Naive thymus-derived CD4-positive, alpha-beta T cell (primary cell): Measurements from ENCODE around the gene MSLN. TPM values are rescaled to one million over a fixed set of nuclear protein-coding genes. Genes with fewer than 3 reads are reported as not detected.
A peak's percentile ranks its signal among the peaks of the same experiment; 100 is the strongest.

Experiments used
- ATAC-seq: fragments of 150-1000 bp; cut with Tn5 transposase; 2 replicates; pipeline ENCODE4 v1.10.0; 2021; ENCODE audit warnings: mild to moderate bottlenecking, moderate library complexity
- CTCF ChIA-PET: fragments of 350-600 bp; sonication (Branson Sonifier 250); formaldehyde crosslinking; loops from one replicate; lab custom pipeline; 2021; ENCODE audit warnings: antibody characterized with exemption; lab: Charles Lee
- POLR2A ChIA-PET: fragments of 350-600 bp; sonication (Branson Sonifier 250); formaldehyde crosslinking; loops from one replicate; lab custom pipeline; 2021; ENCODE audit warnings: antibody characterized with exemption, inconsistent platforms; lab: Charles Lee
- DNase-seq, 9 donors: peaks; one replicate each; pipeline versions ENCODE4 v3.0.0 to v3.0.0-alpha.2; 2020 to 2022; ENCODE audit warnings: mixed read lengths in 1 of 9
- H3K27ac ChIP-seq: one replicate; pipeline ENCODE4 v1.7.0; 2013; ENCODE audit warnings: mild to moderate bottlenecking, low read depth, low read length, moderate library complexity
- H3K27me3 ChIP-seq, 2 donors: one replicate each; pipeline ENCODE4 v1.7.0; 2013; ENCODE audit warnings: low read length in 2 of 2, mild to moderate bottlenecking in 2 of 2, moderate library complexity in 2 of 2; ENCODE audit not compliant: control insufficient read depth in 2 of 2, insufficient read depth in 2 of 2
- H3K36me3 ChIP-seq, 3 experiments: 1 replicate in 2 of 3; 2 replicates in 1 of 3; pipeline ENCODE4 v1.7.0; 2013; ENCODE audit warnings: low read length in 3 of 3, mild to moderate bottlenecking in 3 of 3, moderate library complexity in 1 of 3; ENCODE audit not compliant: insufficient read depth in 3 of 3, control insufficient read depth in 2 of 3
- H3K4me1 ChIP-seq, 2 donors: one replicate each; pipeline ENCODE4 v1.7.0; 2013; ENCODE audit warnings: low read length in 2 of 2, mild to moderate bottlenecking in 2 of 2, moderate library complexity in 1 of 2; ENCODE audit not compliant: control insufficient read depth in 2 of 2, insufficient read depth in 2 of 2
- H3K4me3 ChIP-seq: 2 replicates; pipeline ENCODE4 v1.7.0; 2013; ENCODE audit warnings: mild to moderate bottlenecking, low read length
- H3K9me3 ChIP-seq, 3 experiments: 1 replicate in 2 of 3; 2 replicates in 1 of 3; pipeline ENCODE4 v1.7.0; 2013; ENCODE audit warnings: low read length in 3 of 3; ENCODE audit not compliant: control insufficient read depth in 2 of 3
- H3K27ac Mint-ChIP-seq, 9 donors: one replicate each; pipeline ENCODE4 v1.8.0; 2020 to 2022; ENCODE audit warnings: mixed read lengths in 9 of 9, mild to moderate bottlenecking in 8 of 9, moderate library complexity in 5 of 9, inconsistent platforms in 2 of 9
- H3K27me3 Mint-ChIP-seq, 5 donors: one replicate each; pipeline ENCODE4 v1.8.0; 2021 to 2022; ENCODE audit warnings: mixed read lengths in 5 of 5, mild to moderate bottlenecking in 1 of 5
- H3K36me3 Mint-ChIP-seq, 5 donors: one replicate each; pipeline ENCODE4 v1.8.0; 2020 to 2022; ENCODE audit warnings: mixed read lengths in 5 of 5, mild to moderate bottlenecking in 3 of 5, inconsistent platforms in 1 of 5
- H3K4me1 Mint-ChIP-seq, 7 donors: one replicate each; pipeline ENCODE4 v1.8.0; 2020 to 2022; ENCODE audit warnings: mixed read lengths in 7 of 7, mild to moderate bottlenecking in 3 of 7, inconsistent platforms in 1 of 7
- H3K4me3 Mint-ChIP-seq, 10 donors: one replicate each; pipeline ENCODE4 v1.8.0; 2020 to 2022; ENCODE audit warnings: mild to moderate bottlenecking in 10 of 10, mixed read lengths in 10 of 10, moderate library complexity in 6 of 10, inconsistent platforms in 2 of 10
- H3K9me3 Mint-ChIP-seq, 11 donors: one replicate each; pipeline ENCODE4 v1.8.0; 2020 to 2022; ENCODE audit warnings: mixed read lengths in 11 of 11, mild to moderate bottlenecking in 4 of 11, inconsistent platforms in 1 of 11, moderate library complexity in 1 of 11
- intact Hi-C, 2 donors: fragments of 100-400 bp; cut with micrococcal nuclease; formaldehyde crosslinking; loops; one replicate each; pipeline ENCODE4 v1.15.1; 2023
- polyA plus RNA-seq, 2 donors: library from polyadenylated mRNA; unstranded; fragments of 300-500 nt; fragmentation: Illumina TruSeq; gene quantifications; one replicate each; pipeline ENCODE4 v1.2.3, GENCODE V29; 2021
- total RNA-seq, 6 experiments: library from RNA in 5 of 6; stranded (reverse) in 5 of 6; gene quantifications; 1 replicate in 5 of 6; 2 replicates in 1 of 6; pipeline ENCODE4 v1.2.3 and lab custom pipeline; 2021 to 2026

The MSLN gene
- total and polyA plus RNA-seq, 7 experiments from 2014 or later = 0.64 TPM; not detected in 6

GRCh38 chr16:721765-722540 lies 38.6 kb upstream of the MSLN start:
- Histone ChIP-seq H3K27ac (peak overlapping the region; percentile 60), H3K9me3 (no peaks in the 10 kb centered on the region), H3K4me1 (peaks cover 23 to 25% of the 10 kb centered on the region in 2 donors), H3K27me3 (no peaks in the 10 kb centered on the region), H3K36me3 (no peaks in the 10 kb centered on the region), H3K4me3 (peak overlapping the region; percentile 24)
- Mint-ChIP-seq H3K4me1 (peaks cover 0 to 26% (median 17%) of the 10 kb centered on the region in 7 donors), H3K27ac (peak overlapping the region in 1 of 9 donors; percentile 55), H3K27me3 (peaks cover 0 to 16% (median 0%) of the 10 kb centered on the region in 5 donors), H3K9me3 (no peaks in the 10 kb centered on the region), H3K36me3 (no peaks in the 10 kb centered on the region), H3K4me3 (peak overlapping the region; percentile 39 to 87 (median 61))
- CTCF ChIA-PET = interaction anchor here (0.8 to 1.5 kb wide), 2 partner anchors 9 to 11 kb away, joined by 5 to 7 read pairs; no protein-coding TSS in a partner anchor
- POLR2A ChIA-PET = interaction anchor here (0.9 to 3.1 kb wide), 4 partner anchors 9 to 32 kb away, joined by 3 to 11 read pairs (median 10); partner anchors contain the start of genes CIAO3 and WDR24
- intact Hi-C loops = no loop called here
- DNase-seq = peak in 2 of 9 donors; percentile 37 to 40
- no peak for ATAC-seq

GRCh38 chr16:722835-723633 lies 37.5 kb upstream of the MSLN start:
- Mint-ChIP-seq H3K27me3 (peaks cover 0 to 16% (median 0%) of the 10 kb centered on the region in 5 donors), H3K9me3 (no peaks in the 10 kb centered on the region), H3K36me3 (no peaks in the 10 kb centered on the region), H3K4me1 (peaks cover 0 to 26% (median 17%) of the 10 kb centered on the region in 7 donors), H3K27ac (peak overlapping the region in 1 of 9 donors; percentile 9), H3K4me3 (peak overlapping the region in 6 of 10 donors; percentile 17 to 87 (median 36))
- H3K4me1 ChIP-seq = peaks cover 25 to 28% of the 10 kb centered on the region in 2 donors
- ChIA-PET CTCF (interaction anchor here (1.0 to 1.5 kb wide), 2 partner anchors 10 to 28 kb away, joined by 3 to 7 read pairs; no protein-coding TSS in a partner anchor), POLR2A (interaction anchor here (0.6 to 3.1 kb wide), 2 partner anchors 17 to 53 kb away, joined by 3 to 11 read pairs; partner anchors contain the start of gene CIAO3)
- H3K4me3 ChIP-seq = no peak overlapping the region
- no peak overlapping the region for H3K27ac ChIP-seq
- ATAC-seq = no peak
- H3K36me3 ChIP-seq = no peaks in the 10 kb centered on the region
- no peaks in the 10 kb centered on the region for H3K27me3 ChIP-seq
- H3K9me3 ChIP-seq = no peaks in the 10 kb centered on the region
- no peak for DNase-seq
- intact Hi-C loops = no loop called here

DNA sequence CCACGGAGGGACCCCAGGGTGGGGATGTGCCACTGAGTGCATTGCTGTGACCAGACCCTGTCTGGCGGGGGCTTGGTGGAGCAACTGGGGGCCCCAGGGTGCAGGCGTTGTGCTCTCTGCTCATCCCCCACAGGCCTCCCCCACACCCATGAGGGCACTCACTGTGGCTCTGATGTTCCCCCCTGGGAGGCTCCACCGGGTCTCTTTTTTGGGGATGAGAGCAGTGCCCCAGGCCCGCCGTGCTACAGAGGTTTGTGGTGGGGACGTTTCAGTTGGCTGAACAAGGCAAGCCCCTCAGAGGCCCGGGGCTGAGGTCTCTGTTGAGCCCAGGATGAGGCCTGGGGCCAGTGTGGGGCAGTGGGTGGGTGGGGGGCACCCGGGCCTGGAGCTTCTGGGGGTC lies 36.8 kb upstream of the MSLN start:
- Histone ChIP-seq H3K36me3 (no peaks in the 10 kb centered on the region), H3K4me1 (peaks cover 25 to 28% of the 10 kb centered on the region in 2 donors), H3K27ac (no peak overlapping the region), H3K9me3 (no peaks in the 10 kb centered on the region), H3K4me3 (no peak overlapping the region), H3K27me3 (no peaks in the 10 kb centered on the region)
- ATAC-seq = no peak
- DNase-seq = no peak
- Mint-ChIP-seq H3K36me3 (no peaks in the 10 kb centered on the region), H3K27ac (no peak overlapping the region), H3K4me1 (peaks cover 0 to 26% (median 16%) of the 10 kb centered on the region in 7 donors), H3K27me3 (peaks cover 0 to 16% (median 0%) of the 10 kb centered on the region in 5 donors), H3K4me3 (peak overlapping the region in 1 of 10 donors; percentile 41), H3K9me3 (no peaks in the 10 kb centered on the region)
- CTCF ChIA-PET = interaction anchor here (0.9 to 1.0 kb wide), 2 partner anchors 28 to 61 kb away, joined by 3 read pairs; no protein-coding TSS in a partner anchor
- POLR2A ChIA-PET = interaction anchor here (3.1 kb wide), 1 partner anchor 17 kb away, joined by 11 read pairs; the partner anchor contains the start of gene CIAO3
- intact Hi-C loops = no loop called here

- ChIA-PET POLR2A (interaction anchor here (0.5 to 0.9 kb wide), 2 partner anchors 11 to 53 kb away, joined by 3 to 4 read pairs; no protein-coding TSS in a partner anchor), CTCF (interaction anchor here (0.9 to 1.4 kb wide), 3 partner anchors 12 to 60 kb away, joined by 3 to 4 read pairs (median 4); no protein-coding TSS in a partner anchor)
- peaks cover 0 to 21% (median 9%) of the 10 kb centered on the region in 7 donors for H3K4me1 Mint-ChIP-seq
- Histone ChIP-seq H3K4me1 (peaks cover 22 to 23% of the 10 kb centered on the region in 2 donors), H3K27ac (no peak overlapping the region), H3K4me3 (no peak overlapping the region), H3K27me3 (no peaks in the 10 kb centered on the region), H3K9me3 (no peaks in the 10 kb centered on the region), H3K36me3 (no peaks in the 10 kb centered on the region)
- H3K4me3 Mint-ChIP-seq = no peak overlapping the region
- intact Hi-C loops = loop anchor here in 1 of 2 donors (5.0 kb wide), 1 partner anchor 587 kb away; the partner anchor contains the start of gene NPRL3
- H3K27ac Mint-ChIP-seq = no peak overlapping the region
- no peaks in the 10 kb centered on the region for H3K9me3 Mint-ChIP-seq
- H3K36me3 Mint-ChIP-seq = no peaks in the 10 kb centered on the region
- DNase-seq (no peak), ATAC-seq (no peak)
- H3K27me3 Mint-ChIP-seq = peaks cover 0 to 10% (median 0%) of the 10 kb centered on the region in 5 donors
These were observed 36.1 kb upstream of the MSLN start for GRCh38 chr16:724188-725040.

GRCh38 chr16:725041-725376 lies 35.5 kb upstream of the MSLN start:
- Mint-ChIP-seq H3K36me3 (no peaks in the 10 kb centered on the region), H3K9me3 (no peaks in the 10 kb centered on the region), H3K4me1 (peaks cover 0 to 15% (median 9%) of the 10 kb centered on the region in 7 donors), H3K4me3 (no peak overlapping the region), H3K27ac (no peak overlapping the region), H3K27me3 (peaks cover 0 to 9% (median 0%) of the 10 kb centered on the region in 5 donors)
- CTCF ChIA-PET = interaction anchor here (1.0 to 1.4 kb wide), 3 partner anchors 13 to 335 kb away, joined by 3 to 4 read pairs (median 4); no protein-coding TSS in a partner anchor
- H3K27me3 ChIP-seq = no peaks in the 10 kb centered on the region
- no peak overlapping the region for H3K4me3 ChIP-seq
- ATAC-seq (no peak), DNase-seq (no peak)
- intact Hi-C loops = loop anchor here in 1 of 2 donors (5.0 kb wide), 1 partner anchor 588 kb away; the partner anchor contains the start of gene NPRL3
- H3K9me3 ChIP-seq = no peaks in the 10 kb centered on the region
- POLR2A ChIA-PET = interaction anchor here (0.9 to 1.4 kb wide), 2 partner anchors 11 to 16 kb away, joined by 3 to 5 read pairs; partner anchors contain the start of gene CIAO3
- H3K36me3 ChIP-seq = no peaks in the 10 kb centered on the region
- H3K4me1 ChIP-seq = peaks cover 18 to 20% of the 10 kb centered on the region in 2 donors
- no peak overlapping the region for H3K27ac ChIP-seq
